ENCODE measurements around the gene PCBP4.

The PCBP4 gene

GRCh38 chr3:51997935-51998596 lies 30.8 kb upstream of the PCBP4 start:
- H3K9me3 ChIP-seq (ENCODE audit: insufficient read depth, low read depth, low read length), result no peaks in the 10 kb centered on the region
- H3K9ac ChIP-seq (ENCODE audit: low read depth, low read length, poor library complexity, severe bottlenecking), result no peak overlapping the region
- TF ChIP-seq EZH2phosphoT487 (IDR thresholded peaks at IDR 0.05; ENCODE audit: borderline replicate concordance) (no peak), CTCF (conservative IDR thresholded peaks at IDR 0.05; ENCODE audit: low read length) (no peak)
- H3K27me3 ChIP-seq (ENCODE audit: insufficient read depth, low read length, poor library complexity, severe bottlenecking), result peaks cover 10% of the 10 kb centered on the region
- H3K4me3 ChIP-seq (ENCODE audit: low read length, poor library complexity, severe bottlenecking), result no peak overlapping the region
- no peak overlapping the region for H3K4me2 ChIP-seq (ENCODE audit: low read depth, low read length, poor library complexity, severe bottlenecking)
- H3K36me3 ChIP-seq (ENCODE audit: insufficient read depth, low read length), result peaks cover 19% of the 10 kb centered on the region; the same call in 1 of the 2 replicates
- H3K9me2 ChIP-seq (replicated peaks; ENCODE audit: low read depth, low read length), result no peaks in the 10 kb centered on the region
- no peak overlapping the region for H2AFZ ChIP-seq (ENCODE audit: low read length)
- H4K20me1 ChIP-seq (ENCODE audit: insufficient read depth, low read length, poor library complexity, severe bottlenecking), result peaks cover 25% of the 10 kb centered on the region
- H3F3A ChIP-seq (ENCODE audit: low read depth), result no peaks in the 10 kb centered on the region
- H3K79me2 ChIP-seq (ENCODE audit: insufficient read depth, low read length), result peaks cover 27% of the 10 kb centered on the region
- H3K4me1 ChIP-seq (ENCODE audit: insufficient read depth, low read length, poor library complexity, severe bottlenecking), result peaks cover 18% of the 10 kb centered on the region

- no peak for TF ChIP-seq EZH2phosphoT487 (IDR thresholded peaks at IDR 0.05; ENCODE audit: borderline replicate concordance)
- no peak for TF ChIP-seq CTCF (conservative IDR thresholded peaks at IDR 0.05; ENCODE audit: low read length)
- Histone ChIP-seq H3F3A (ENCODE audit: low read depth) (no peaks in the 10 kb centered on the region), H4K20me1 (ENCODE audit: insufficient read depth, low read length, poor library complexity, severe bottlenecking) (peaks cover 33% of the 10 kb centered on the region), H3K9ac (ENCODE audit: low read depth, low read length, poor library complexity, severe bottlenecking) (no peak overlapping the region), H3K4me3 (ENCODE audit: low read length, poor library complexity, severe bottlenecking) (no peak overlapping the region), H3K4me2 (ENCODE audit: low read depth, low read length, poor library complexity, severe bottlenecking) (no peak overlapping the region), H3K36me3 (ENCODE audit: insufficient read depth, low read length) (peaks cover 22% of the 10 kb centered on the region; the same call in 1 of the 2 replicates), H3K9me2 (replicated peaks; ENCODE audit: low read depth, low read length) (no peaks in the 10 kb centered on the region), H3K9me3 (ENCODE audit: insufficient read depth, low read depth, low read length) (no peaks in the 10 kb centered on the region), H3K27me3 (ENCODE audit: insufficient read depth, low read length, poor library complexity, severe bottlenecking) (peaks cover 10% of the 10 kb centered on the region), H2AFZ (ENCODE audit: low read length) (no peak overlapping the region), H3K79me2 (ENCODE audit: insufficient read depth, low read length) (peaks cover 36% of the 10 kb centered on the region), H3K4me1 (ENCODE audit: insufficient read depth, low read length, poor library complexity, severe bottlenecking) (peaks cover 21% of the 10 kb centered on the region)
Measured at GRCh38 chr3:51997172-51997571, 29.9 kb upstream of the PCBP4 start.

GRCh38 chr3:51995346-51996163 lies 28.3 kb upstream of the PCBP4 start, which contains the start of gene RPL29:
TSS of gene RPL29 (minus strand) at chr3:51995895. CDS start at chr3:51995461, 434 bp downstream.
- Histone ChIP-seq H3K4me2 (ENCODE audit: low read depth, low read length, poor library complexity, severe bottlenecking) (peak within 1 kb of the TSS; percentile 100), H3F3A (ENCODE audit: low read depth) (no peaks in the 10 kb centered on the region), H3K27me3 (ENCODE audit: insufficient read depth, low read length, poor library complexity, severe bottlenecking) (peaks cover 10% of the 10 kb centered on the region), H3K36me3 (ENCODE audit: insufficient read depth, low read length) (peaks cover 28% of the 10 kb centered on the region; the same call in 1 of the 2 replicates), H3K79me2 (ENCODE audit: insufficient read depth, low read length) (peaks cover 46% of the 10 kb centered on the region), H2AFZ (ENCODE audit: low read length) (peak within 1 kb of the TSS; percentile 73; the same call in 1 of the 2 replicates), H3K9me2 (replicated peaks; ENCODE audit: low read depth, low read length) (no peaks in the 10 kb centered on the region), H3K9ac (ENCODE audit: low read depth, low read length, poor library complexity, severe bottlenecking) (peak within 1 kb of the TSS; percentile 99), H3K9me3 (ENCODE audit: insufficient read depth, low read depth, low read length) (no peaks in the 10 kb centered on the region), H3K4me3 (ENCODE audit: low read length, poor library complexity, severe bottlenecking) (peak within 1 kb of the TSS; percentile 98), H3K4me1 (ENCODE audit: insufficient read depth, low read length, poor library complexity, severe bottlenecking) (peaks cover 28% of the 10 kb centered on the region), H4K20me1 (ENCODE audit: insufficient read depth, low read length, poor library complexity, severe bottlenecking) (peaks cover 43% of the 10 kb centered on the region)
- TF ChIP-seq CTCF (conservative IDR thresholded peaks at IDR 0.05; ENCODE audit: low read length), result no peak
- no peak for TF ChIP-seq EZH2phosphoT487 (IDR thresholded peaks at IDR 0.05; ENCODE audit: borderline replicate concordance)

Measured in Loucy (cell line).